ENCODE data around the gene LRFN4.
A peak's percentile ranks its signal among the peaks of the same experiment; 100 is the strongest.

LRFN4 gene

DNA sequence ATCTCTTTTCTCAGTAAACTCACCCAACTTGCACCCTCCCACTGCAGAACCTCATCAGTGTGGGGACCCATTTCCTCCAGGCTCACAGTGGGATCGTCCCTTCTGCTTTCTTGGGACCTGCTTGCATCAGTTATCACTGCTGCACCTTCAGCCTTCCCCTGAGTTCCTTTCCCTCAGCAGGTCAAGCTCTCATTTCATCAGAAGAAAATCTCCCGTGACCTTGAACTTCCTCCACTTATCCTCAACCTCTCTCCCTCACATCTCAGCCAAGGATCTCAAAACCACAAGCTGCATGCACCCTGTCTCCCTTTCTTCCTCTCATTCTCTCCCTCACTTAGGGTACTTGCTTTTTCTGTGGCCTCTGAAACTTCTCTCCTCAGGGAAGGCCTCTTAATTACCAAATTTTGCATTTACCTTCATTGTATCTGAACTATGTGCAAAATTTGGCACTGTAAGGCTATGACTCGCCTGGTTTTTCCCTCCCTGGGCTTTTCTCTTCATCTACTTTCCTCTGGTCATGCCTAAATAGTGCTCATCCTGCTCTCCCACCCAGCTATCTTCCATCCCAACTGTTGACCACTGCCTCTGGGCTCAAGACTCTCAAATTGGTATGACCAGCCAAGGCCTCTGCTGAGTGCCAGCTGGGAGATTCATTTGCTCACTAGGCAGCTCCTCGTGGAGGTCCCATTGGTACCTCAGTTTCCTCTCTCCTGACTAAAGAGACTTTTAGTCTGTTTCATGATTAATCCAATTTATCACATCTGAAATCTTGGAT is 16.4 kb upstream of the LRFN4 start:
- TF ChIP-seq, protein P1, sequence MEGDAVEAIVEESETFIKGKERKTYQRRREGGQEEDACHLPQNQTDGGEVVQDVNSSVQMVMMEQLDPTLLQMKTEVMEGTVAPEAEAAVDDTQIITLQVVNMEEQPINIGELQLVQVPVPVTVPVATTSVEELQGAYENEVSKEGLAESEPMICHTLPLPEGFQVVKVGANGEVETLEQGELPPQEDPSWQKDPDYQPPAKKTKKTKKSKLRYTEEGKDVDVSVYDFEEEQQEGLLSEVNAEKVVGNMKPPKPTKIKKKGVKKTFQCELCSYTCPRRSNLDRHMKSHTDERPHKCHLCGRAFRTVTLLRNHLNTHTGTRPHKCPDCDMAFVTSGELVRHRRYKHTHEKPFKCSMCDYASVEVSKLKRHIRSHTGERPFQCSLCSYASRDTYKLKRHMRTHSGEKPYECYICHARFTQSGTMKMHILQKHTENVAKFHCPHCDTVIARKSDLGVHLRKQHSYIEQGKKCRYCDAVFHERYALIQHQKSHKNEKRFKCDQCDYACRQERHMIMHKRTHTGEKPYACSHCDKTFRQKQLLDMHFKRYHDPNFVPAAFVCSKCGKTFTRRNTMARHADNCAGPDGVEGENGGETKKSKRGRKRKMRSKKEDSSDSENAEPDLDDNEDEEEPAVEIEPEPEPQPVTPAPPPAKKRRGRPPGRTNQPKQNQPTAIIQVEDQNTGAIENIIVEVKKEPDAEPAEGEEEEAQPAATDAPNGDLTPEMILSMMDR (IDR thresholded peaks at IDR 0.05): no peak
- TF ChIP-seq ZFX (IDR thresholded peaks at IDR 0.05; ENCODE audit: borderline replicate concordance): no peak
- peak overlapping the region; percentile 15; the same call in 1 of the 2 replicates for H3K27ac ChIP-seq

DNA sequence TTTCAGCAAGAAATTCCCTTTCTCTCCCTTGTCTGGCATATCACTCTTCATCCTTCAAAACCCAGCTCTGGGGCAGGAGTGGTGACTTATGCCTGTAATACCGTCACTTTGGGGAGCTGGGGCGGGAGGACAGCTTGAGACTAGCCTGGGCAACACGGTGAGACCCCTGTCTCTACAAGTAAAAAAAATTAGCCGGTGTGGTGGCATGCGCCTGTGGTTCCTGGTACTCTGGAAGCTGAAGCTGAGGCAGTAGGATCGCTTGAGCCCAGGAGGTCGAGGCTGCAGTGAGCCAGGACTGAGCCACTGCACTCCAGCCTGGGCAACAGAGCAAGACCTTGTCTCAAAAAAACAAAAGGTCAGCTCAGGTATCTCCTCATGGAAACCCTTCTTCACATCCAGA is 15.0 kb upstream of the LRFN4 start:
- TF ChIP-seq, protein P1 (IDR thresholded peaks at IDR 0.05): no peak
- no peak for TF ChIP-seq ZFX (IDR thresholded peaks at IDR 0.05; ENCODE audit: borderline replicate concordance)
- peak overlapping the region; percentile 82 for H3K27ac ChIP-seq

DNA sequence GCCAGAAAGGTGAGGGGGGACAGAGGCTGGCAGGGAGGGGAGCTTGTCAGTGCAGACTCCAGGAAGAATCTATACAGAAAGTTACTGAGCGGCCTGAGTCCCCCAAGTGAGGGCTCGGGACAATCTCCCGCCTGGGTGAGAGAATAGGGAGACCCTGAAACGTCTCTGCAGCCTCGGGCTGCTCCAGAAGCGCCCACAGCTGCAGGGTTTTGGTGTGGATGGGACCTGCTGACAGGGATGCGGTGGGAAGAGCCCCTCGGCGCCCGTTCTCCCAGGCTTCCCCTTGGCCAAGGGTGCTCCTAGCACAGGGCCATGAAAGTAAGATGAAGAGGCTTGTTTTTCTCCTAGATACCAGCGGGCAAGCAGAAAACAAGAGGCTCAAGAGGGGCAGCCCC is 14.4 kb upstream of the LRFN4 start:
- TF ChIP-seq, protein P1 (IDR thresholded peaks at IDR 0.05): no peak
- no peak for TF ChIP-seq ZFX (IDR thresholded peaks at IDR 0.05; ENCODE audit: borderline replicate concordance)
- peak overlapping the region; percentile 82 for H3K27ac ChIP-seq

DNA sequence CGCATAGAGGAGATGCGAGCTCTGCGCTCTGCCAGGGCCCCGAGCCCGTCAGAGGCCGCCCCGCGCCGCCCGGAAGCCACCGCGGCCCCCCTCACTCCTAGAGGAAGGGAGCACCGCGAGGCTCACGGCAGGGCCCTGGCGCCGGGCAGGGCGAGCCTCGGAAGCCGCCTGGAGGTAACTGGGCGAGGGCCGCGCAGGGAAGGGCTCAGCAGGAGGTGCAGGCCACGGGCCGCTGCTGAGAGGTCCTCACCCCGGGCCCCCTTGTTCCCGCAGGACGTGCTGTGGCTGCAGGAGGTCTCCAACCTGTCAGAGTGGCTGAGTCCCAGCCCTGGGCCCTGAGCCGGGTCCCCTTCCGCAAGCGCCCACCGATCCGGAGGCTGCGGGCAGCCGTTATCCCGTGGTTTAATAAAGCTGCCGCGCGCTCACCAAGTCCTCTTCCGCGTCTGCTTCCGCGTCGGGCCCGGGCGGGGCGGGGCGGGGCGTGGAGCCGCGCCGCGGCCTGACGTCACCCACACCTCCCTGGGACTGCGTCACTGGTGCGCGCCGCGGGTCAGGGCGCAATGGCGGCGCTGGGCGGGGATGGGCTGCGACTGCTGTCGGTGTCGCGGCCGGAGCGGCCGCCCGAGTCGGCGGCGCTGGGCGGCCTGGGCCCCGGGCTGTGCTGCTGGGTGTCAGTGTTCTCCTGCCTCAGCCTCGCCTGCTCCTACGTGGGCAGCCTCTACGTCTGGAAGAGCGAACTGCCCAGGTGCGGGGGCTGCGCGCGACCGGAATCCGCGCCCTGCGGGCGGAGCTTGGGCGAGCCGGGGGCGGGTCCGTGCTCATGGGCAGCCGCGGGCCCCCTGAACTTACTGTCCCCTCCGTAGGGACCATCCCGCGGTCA is 13.7 kb upstream of the LRFN4 start, which contains the start of gene RCE1:
Gene RCE1, plus strand, starts transcription at position 546 of the 880 bp plus-strand sequence. Its CDS starts 15 bp downstream, at position 561.
- TF ChIP-seq, protein P1 (IDR thresholded peaks at IDR 0.05): no peak
- TF ChIP-seq ZFX (IDR thresholded peaks at IDR 0.05; ENCODE audit: borderline replicate concordance): no peak

DNA sequence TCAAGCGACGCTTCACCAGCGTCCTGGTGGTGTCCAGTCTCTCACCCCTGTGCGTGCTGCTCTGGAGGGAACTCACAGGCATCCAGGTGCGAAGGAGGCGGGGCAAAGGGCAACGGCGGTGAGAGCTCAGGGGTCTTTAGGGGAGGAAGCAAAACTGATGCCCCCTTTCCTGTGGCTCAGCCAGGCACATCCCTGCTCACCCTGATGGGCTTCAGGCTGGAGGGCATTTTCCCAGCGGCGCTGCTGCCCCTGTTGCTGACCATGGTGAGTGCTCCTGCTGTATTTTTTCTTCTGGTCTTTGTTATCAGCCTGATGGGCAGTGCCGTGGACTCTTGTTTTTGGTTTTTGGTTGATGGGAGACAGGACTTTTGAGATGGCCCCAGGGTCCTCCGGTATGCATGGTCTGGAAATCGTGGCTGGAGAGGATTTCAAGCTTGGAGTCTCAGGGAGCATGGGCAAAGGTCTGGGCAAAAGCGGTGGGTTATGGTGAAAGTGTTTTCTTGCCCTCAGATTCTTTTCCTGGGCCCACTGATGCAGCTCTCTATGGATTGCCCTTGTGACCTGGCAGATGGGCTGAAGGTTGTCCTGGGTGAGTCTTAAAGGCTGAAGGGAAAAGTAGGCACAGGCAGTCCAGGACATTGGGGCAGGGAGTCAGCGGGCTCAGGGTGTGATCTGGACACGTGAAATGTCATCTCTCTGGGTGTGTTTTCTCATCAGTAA is 12.9 kb upstream of the LRFN4 start:
- peak overlapping the region; percentile 82 for H3K27ac ChIP-seq
- TF ChIP-seq ZFX (IDR thresholded peaks at IDR 0.05; ENCODE audit: borderline replicate concordance): no peak
- TF ChIP-seq, protein P1 (IDR thresholded peaks at IDR 0.05): no peak

More for the DNA sequence above, 13.7 kb upstream of the LRFN4 start, which contains the start of gene RCE1:
- peak within 1 kb of the TSS; percentile 82 for H3K27ac ChIP-seq

DNA sequence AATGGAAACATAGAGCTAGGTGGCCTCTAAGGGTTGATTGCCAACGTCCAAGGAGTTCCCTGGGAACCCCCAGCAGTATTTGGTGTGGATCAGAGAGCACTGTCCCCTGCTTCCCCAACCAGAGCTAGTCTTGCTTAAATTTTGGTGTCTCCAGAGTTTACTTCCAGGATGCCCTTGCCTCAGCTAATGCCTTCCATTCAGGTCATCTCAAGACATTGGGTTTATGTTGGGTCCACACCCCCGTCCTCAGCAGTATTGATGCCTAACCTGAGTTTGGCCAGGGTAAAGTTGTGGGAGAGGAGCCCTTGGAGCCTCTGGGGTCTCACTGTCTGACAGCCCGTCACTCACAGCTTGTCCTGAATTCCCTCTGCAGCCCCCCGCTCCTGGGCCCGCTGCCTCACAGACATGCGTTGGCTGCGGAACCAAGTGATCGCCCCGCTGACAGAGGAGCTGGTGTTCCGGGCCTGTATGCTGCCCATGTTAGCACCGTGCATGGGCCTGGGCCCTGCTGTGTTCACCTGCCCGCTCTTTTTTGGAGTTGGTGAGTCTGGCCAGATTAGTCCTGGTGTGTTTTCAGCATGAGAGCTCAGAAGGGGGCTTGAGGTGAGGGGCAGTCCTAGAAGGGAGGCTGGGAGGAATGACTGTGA is 12.2 kb upstream of the LRFN4 start:
- peak overlapping the region; percentile 82 for H3K27ac ChIP-seq
- no peak for TF ChIP-seq ZFX (IDR thresholded peaks at IDR 0.05; ENCODE audit: borderline replicate concordance)
- TF ChIP-seq, protein P1 (IDR thresholded peaks at IDR 0.05): no peak
